Liver (tissue), 9 donors: ENCODE measurements around the gene GRIK2. TPM values are rescaled to one million over a fixed set of nuclear protein-coding genes. Genes with fewer than 3 reads are reported as not detected.

Experiments used
- DNase-seq: peaks from one replicate; pipeline ENCODE4 v3.0.0-alpha.2; 2017; ENCODE audit warnings: low spot score
- H3K27ac ChIP-seq, 2 donors: one replicate each; pipeline ENCODE4 v1.7.0; 2013; ENCODE audit warnings: inconsistent platforms in 2 of 2, low read length in 2 of 2, control low read depth in 1 of 2, low read depth in 1 of 2, mild to moderate bottlenecking in 1 of 2
- H3K27me3 ChIP-seq, 4 donors: one replicate each; pipeline versions ENCODE4 v1.6.1 to v1.7.0; 2013; ENCODE audit warnings: low read length in 3 of 4, inconsistent platforms in 1 of 4, mild to moderate bottlenecking in 1 of 4, moderate library complexity in 1 of 4; ENCODE audit not compliant: control insufficient read depth in 4 of 4, insufficient read depth in 4 of 4
- H3K36me3 ChIP-seq, 4 donors: one replicate each; pipeline versions ENCODE4 v1.6.1 to v1.7.0; 2013; ENCODE audit warnings: low read length in 3 of 4, mild to moderate bottlenecking in 3 of 4, low read depth in 1 of 4, moderate library complexity in 1 of 4; ENCODE audit not compliant: control insufficient read depth in 4 of 4, insufficient read depth in 3 of 4
- H3K4me1 ChIP-seq, 4 donors: one replicate each; pipeline versions ENCODE4 v1.6.1 to v1.7.0; 2013; ENCODE audit warnings: low read length in 3 of 4, mild to moderate bottlenecking in 3 of 4, moderate library complexity in 1 of 4; ENCODE audit not compliant: control insufficient read depth in 4 of 4, insufficient read depth in 4 of 4
- H3K4me3 ChIP-seq, 3 donors: one replicate each; pipeline versions ENCODE4 v1.6.1 to v1.7.0; 2013; ENCODE audit warnings: low read length in 3 of 3, control low read depth in 1 of 3, low read depth in 1 of 3, mild to moderate bottlenecking in 1 of 3
- H3K9ac ChIP-seq, 2 donors: one replicate each; pipeline ENCODE4 v1.7.0; 2013; ENCODE audit warnings: low read length in 2 of 2, mild to moderate bottlenecking in 2 of 2, moderate library complexity in 2 of 2, control low read depth in 1 of 2, low read depth in 1 of 2
- H3K9me3 ChIP-seq, 4 donors: one replicate each; pipeline versions ENCODE4 v1.6.1 to v1.7.0; 2013; ENCODE audit warnings: low read length in 3 of 4; ENCODE audit not compliant: control insufficient read depth in 4 of 4
- CTCF ChIP-seq: fragments of 150-350 bp; IDR thresholded peaks from 2 replicates; pipeline ENCODE4 v1.5.1; 2017; ENCODE audit warnings: improper control_type of control experiment, low read depth, low read length; ENCODE audit not compliant: missing input control
- FOXA1 ChIP-seq: IDR thresholded peaks from 2 replicates; pipeline ENCODE4 v1.6.1; 2016; ENCODE audit warnings: antibody characterized with exemption
- FOXA2 ChIP-seq: IDR thresholded peaks from 2 replicates; pipeline ENCODE4 v1.6.1; 2016; ENCODE audit warnings: antibody characterized with exemption
- GABPA ChIP-seq, 2 donors: IDR thresholded peaks in 1 of 2; conservative IDR thresholded peaks in 1 of 2; 2 replicates each; pipeline ENCODE4 v1.6.1; 2016; ENCODE audit warnings: antibody characterized with exemption in 2 of 2, mild to moderate bottlenecking in 1 of 2, moderate library complexity in 1 of 2
- HNF4A ChIP-seq, 2 donors: conservative IDR thresholded peaks; 2 replicates each; pipeline ENCODE4 v1.6.1; 2016; ENCODE audit warnings: antibody characterized with exemption in 2 of 2, mild to moderate bottlenecking in 2 of 2
- HNF4G ChIP-seq: IDR thresholded peaks from 2 replicates; pipeline ENCODE4 v1.6.1; 2016; ENCODE audit warnings: antibody characterized with exemption
- NR2F2 ChIP-seq: IDR thresholded peaks from 2 replicates; pipeline ENCODE4 v1.6.1; 2016; ENCODE audit warnings: antibody characterized with exemption
- REST ChIP-seq: IDR thresholded peaks from 2 replicates; pipeline ENCODE4 v1.6.1; 2016; ENCODE audit warnings: antibody characterized with exemption, mild to moderate bottlenecking
- TAF1 ChIP-seq: conservative IDR thresholded peaks from 2 replicates; pipeline ENCODE4 v1.6.1; 2016; ENCODE audit warnings: antibody characterized with exemption, mild to moderate bottlenecking
- ZBTB33 ChIP-seq: IDR thresholded peaks from 2 replicates; pipeline ENCODE4 v1.6.1; 2016; ENCODE audit warnings: antibody characterized with exemption
- WGBS: extraction: QIAGEN DNeasy Blood & Tissue Kit; methylation state at CpG from one replicate; pipeline ENCODE4 v1.1.7; 2013; 5-methylcytosine and 5-hydroxymethylcytosine counted together
- polyA plus RNA-seq, 2 donors: library from polyadenylated mRNA; stranded (reverse) in 1 of 2; unstranded in 1 of 2; fragments of 200-250 nt in 1 of 2; fragments of >200 nt in 1 of 2; fragmentation: Nextera tagmentation in 1 of 2; extraction: Ambion mirVana in 1 of 2; gene quantifications; one replicate each; pipeline versions ENCODE4 v1.2.1 to v1.2.3, GENCODE V29; 2013 to 2015
- total RNA-seq, 2 donors: library from RNA; depleted of rRNA; stranded (reverse); fragments of >200 nt; gene quantifications; one replicate each; pipeline ENCODE4 v1.2.3, GENCODE V29; 2014
- donor health status: healthy.
- donor health status: healthy.
- donor health status: healthy.
- donor health status: healthy.
- donor health status: healthy.

Gene GRIK2
- total and polyA plus RNA-seq, 4 donors, result 0.02 to 0.17 (median 0.05) TPM

- WGBS, result 74% methylated on average over 4 of the region's 4 CpGs
- no peaks in the 10 kb centered on the region for H3K27me3 ChIP-seq
- no peak for TF ChIP-seq HNF4A (conservative IDR thresholded peaks at IDR 0.05)
- TF ChIP-seq FOXA1, result no peak
- TF ChIP-seq REST, result no peak
- no peak for TF ChIP-seq HNF4G
- H3K9me3 ChIP-seq, result peaks cover 0 to 3% (median 0%) of the 10 kb centered on the region in 4 donors
- no peaks in the 10 kb centered on the region for H3K4me1 ChIP-seq
- no peak overlapping the region for H3K27ac ChIP-seq
- no peak overlapping the region for H3K9ac ChIP-seq
- no peak overlapping the region for H3K4me3 ChIP-seq
- no peaks in the 10 kb centered on the region for H3K36me3 ChIP-seq
- no peak for DNase-seq
Observed at GRCh38 chr6:101365181-101365580, 28.3 kb upstream of the GRIK2 start.

GRCh38 chr6:101379926-101380325 is 13.6 kb upstream of the GRIK2 start:
- 74% methylated on average over 2 of the region's 2 CpGs for WGBS

More at GRCh38 chr6:101379926-101380325, 13.6 kb upstream of the GRIK2 start:
- H3K9ac ChIP-seq, result no peak overlapping the region
- no peak overlapping the region for H3K27ac ChIP-seq
- H3K4me3 ChIP-seq, result no peak overlapping the region
- H3K36me3 ChIP-seq, result no peaks in the 10 kb centered on the region
- H3K9me3 ChIP-seq, result no peaks in the 10 kb centered on the region
- no peak for TF ChIP-seq NR2F2
- TF ChIP-seq CTCF, result no peak
- no peak for TF ChIP-seq GABPA (IDR thresholded peaks at IDR 0.05 in 1 of 2, conservative IDR thresholded peaks at IDR 0.05 in 1 of 2)
- TF ChIP-seq ZBTB33, result no peak
- no peak for TF ChIP-seq FOXA2
- no peak for TF ChIP-seq TAF1
- H3K27me3 ChIP-seq, result no peaks in the 10 kb centered on the region
- no peak for DNase-seq
- H3K4me1 ChIP-seq, result no peaks in the 10 kb centered on the region
